ENCODE measurements around the gene RNF152.

Gene RNF152

GRCh38 chr18:61855449-61856378, 37.1 kb downstream of the RNF152 start:
- H3K9ac ChIP-seq (ENCODE audit: low read depth in 1 of 2, low read length in 2 of 2): no peak overlapping the region
- no peaks in the 10 kb centered on the region for H3K9me3 ChIP-seq (ENCODE audit: control insufficient read depth in 1 of 2, low read length in 2 of 2)
- no peaks in the 10 kb centered on the region for H3K36me3 ChIP-seq (ENCODE audit: control insufficient read depth in 1 of 2, insufficient read depth in 2 of 2, low read length in 2 of 2)
- no peaks in the 10 kb centered on the region for H3K4me1 ChIP-seq (ENCODE audit: control insufficient read depth in 1 of 2, insufficient read depth in 2 of 2, low read length in 2 of 2)
- no peaks in the 10 kb centered on the region for H3K27me3 ChIP-seq (ENCODE audit: control insufficient read depth in 1 of 2, insufficient read depth in 2 of 2, low read length in 2 of 2)
- no peak overlapping the region for H3K4me3 ChIP-seq (ENCODE audit: low read depth in 1 of 2, low read length in 2 of 2)
- H3K27ac ChIP-seq (ENCODE audit: low read depth, low read length): no peak overlapping the region

- no peaks in the 10 kb centered on the region for H3K4me1 ChIP-seq (ENCODE audit: control insufficient read depth in 1 of 2, insufficient read depth in 2 of 2, low read length in 2 of 2)
- H3K4me3 ChIP-seq (ENCODE audit: low read depth in 1 of 2, low read length in 2 of 2): no peak overlapping the region
- no peak overlapping the region for H3K27ac ChIP-seq (ENCODE audit: low read depth, low read length)
- no peak overlapping the region for H3K9ac ChIP-seq (ENCODE audit: low read depth in 1 of 2, low read length in 2 of 2)
- no peaks in the 10 kb centered on the region for H3K36me3 ChIP-seq (ENCODE audit: control insufficient read depth in 1 of 2, insufficient read depth in 2 of 2, low read length in 2 of 2)
- no peaks in the 10 kb centered on the region for H3K27me3 ChIP-seq (ENCODE audit: control insufficient read depth in 1 of 2, insufficient read depth in 2 of 2, low read length in 2 of 2)
- no peaks in the 10 kb centered on the region for H3K9me3 ChIP-seq (ENCODE audit: control insufficient read depth in 1 of 2, low read length in 2 of 2)
Observed at GRCh38 chr18:61854578-61855448, 38.0 kb downstream of the RNF152 start.

- Histone ChIP-seq H3K27me3 (ENCODE audit: control insufficient read depth in 1 of 2, insufficient read depth in 2 of 2, low read length in 2 of 2) (no peaks in the 10 kb centered on the region), H3K4me1 (ENCODE audit: control insufficient read depth in 1 of 2, insufficient read depth in 2 of 2, low read length in 2 of 2) (no peaks in the 10 kb centered on the region), H3K9me3 (ENCODE audit: control insufficient read depth in 1 of 2, low read length in 2 of 2) (no peaks in the 10 kb centered on the region), H3K27ac (ENCODE audit: low read depth, low read length) (no peak overlapping the region), H3K9ac (ENCODE audit: low read depth in 1 of 2, low read length in 2 of 2) (no peak overlapping the region), H3K36me3 (ENCODE audit: control insufficient read depth in 1 of 2, insufficient read depth in 2 of 2, low read length in 2 of 2) (no peaks in the 10 kb centered on the region), H3K4me3 (ENCODE audit: low read depth in 1 of 2, low read length in 2 of 2) (no peak overlapping the region)
Observed at GRCh38 chr18:61853855-61854254, 39.0 kb downstream of the RNF152 start.

GRCh38 chr18:61852496-61852895, 40.3 kb downstream of the RNF152 start:
- H3K9me3 ChIP-seq (ENCODE audit: control insufficient read depth in 1 of 2, low read length in 2 of 2): no peaks in the 10 kb centered on the region

GRCh38 chr18:61851940-61852451, 40.8 kb downstream of the RNF152 start:
- H3K27me3 ChIP-seq (ENCODE audit: control insufficient read depth in 1 of 2, insufficient read depth in 2 of 2, low read length in 2 of 2): no peaks in the 10 kb centered on the region
- no peaks in the 10 kb centered on the region for H3K9me3 ChIP-seq (ENCODE audit: control insufficient read depth in 1 of 2, low read length in 2 of 2)
- H3K36me3 ChIP-seq (ENCODE audit: control insufficient read depth in 1 of 2, insufficient read depth in 2 of 2, low read length in 2 of 2): no peaks in the 10 kb centered on the region
- no peak overlapping the region for H3K27ac ChIP-seq (ENCODE audit: low read depth, low read length)
- H3K4me1 ChIP-seq (ENCODE audit: control insufficient read depth in 1 of 2, insufficient read depth in 2 of 2, low read length in 2 of 2): no peaks in the 10 kb centered on the region
- no peak overlapping the region for H3K9ac ChIP-seq (ENCODE audit: low read depth in 1 of 2, low read length in 2 of 2)
- H3K4me3 ChIP-seq (ENCODE audit: low read depth in 1 of 2, low read length in 2 of 2): no peak overlapping the region

More at GRCh38 chr18:61852496-61852895, 40.3 kb downstream of the RNF152 start:
- Histone ChIP-seq H3K27me3 (ENCODE audit: control insufficient read depth in 1 of 2, insufficient read depth in 2 of 2, low read length in 2 of 2) (no peaks in the 10 kb centered on the region), H3K4me1 (ENCODE audit: control insufficient read depth in 1 of 2, insufficient read depth in 2 of 2, low read length in 2 of 2) (no peaks in the 10 kb centered on the region), H3K9ac (ENCODE audit: low read depth in 1 of 2, low read length in 2 of 2) (no peak overlapping the region), H3K4me3 (ENCODE audit: low read depth in 1 of 2, low read length in 2 of 2) (no peak overlapping the region), H3K36me3 (ENCODE audit: control insufficient read depth in 1 of 2, insufficient read depth in 2 of 2, low read length in 2 of 2) (no peaks in the 10 kb centered on the region), H3K27ac (ENCODE audit: low read depth, low read length) (no peak overlapping the region)

- H3K27me3 ChIP-seq (ENCODE audit: control insufficient read depth in 1 of 2, insufficient read depth in 2 of 2, low read length in 2 of 2): no peaks in the 10 kb centered on the region
- no peak overlapping the region for H3K27ac ChIP-seq (ENCODE audit: low read depth, low read length)
- H3K4me1 ChIP-seq (ENCODE audit: control insufficient read depth in 1 of 2, insufficient read depth in 2 of 2, low read length in 2 of 2): no peaks in the 10 kb centered on the region
- peaks cover 0 to 1% of the 10 kb centered on the region in 2 donors for H3K9me3 ChIP-seq (ENCODE audit: control insufficient read depth in 1 of 2, low read length in 2 of 2)
- H3K9ac ChIP-seq (ENCODE audit: low read depth in 1 of 2, low read length in 2 of 2): no peak overlapping the region
- no peaks in the 10 kb centered on the region for H3K36me3 ChIP-seq (ENCODE audit: control insufficient read depth in 1 of 2, insufficient read depth in 2 of 2, low read length in 2 of 2)
- no peak overlapping the region for H3K4me3 ChIP-seq (ENCODE audit: low read depth in 1 of 2, low read length in 2 of 2)
Observed at GRCh38 chr18:61851279-61851678, 41.5 kb downstream of the RNF152 start.

GRCh38 chr18:61850756-61851155, 42.1 kb downstream of the RNF152 start:
- Histone ChIP-seq H3K4me3 (ENCODE audit: low read depth in 1 of 2, low read length in 2 of 2) (no peak overlapping the region), H3K36me3 (ENCODE audit: control insufficient read depth in 1 of 2, insufficient read depth in 2 of 2, low read length in 2 of 2) (no peaks in the 10 kb centered on the region), H3K27ac (ENCODE audit: low read depth, low read length) (no peak overlapping the region), H3K27me3 (ENCODE audit: control insufficient read depth in 1 of 2, insufficient read depth in 2 of 2, low read length in 2 of 2) (no peaks in the 10 kb centered on the region), H3K9ac (ENCODE audit: low read depth in 1 of 2, low read length in 2 of 2) (no peak overlapping the region), H3K9me3 (ENCODE audit: control insufficient read depth in 1 of 2, low read length in 2 of 2) (peaks cover 1 to 6% of the 10 kb centered on the region in 2 donors), H3K4me1 (ENCODE audit: control insufficient read depth in 1 of 2, insufficient read depth in 2 of 2, low read length in 2 of 2) (no peaks in the 10 kb centered on the region)

- Histone ChIP-seq H3K9me3 (ENCODE audit: control insufficient read depth in 1 of 2, low read length in 2 of 2) (peaks cover 2 to 9% of the 10 kb centered on the region in 2 donors), H3K4me1 (ENCODE audit: control insufficient read depth in 1 of 2, insufficient read depth in 2 of 2, low read length in 2 of 2) (no peaks in the 10 kb centered on the region)
Observed at GRCh38 chr18:61847164-61847791, 45.5 kb downstream of the RNF152 start.

GRCh38 chr18:61845197-61845596, 47.6 kb downstream of the RNF152 start:
- Histone ChIP-seq H3K27ac (ENCODE audit: low read depth, low read length) (no peak overlapping the region), H3K4me1 (ENCODE audit: control insufficient read depth in 1 of 2, insufficient read depth in 2 of 2, low read length in 2 of 2) (no peaks in the 10 kb centered on the region)

More at GRCh38 chr18:61847164-61847791, 45.5 kb downstream of the RNF152 start:
- Histone ChIP-seq H3K27me3 (ENCODE audit: control insufficient read depth in 1 of 2, insufficient read depth in 2 of 2, low read length in 2 of 2) (no peaks in the 10 kb centered on the region), H3K4me3 (ENCODE audit: low read depth in 1 of 2, low read length in 2 of 2) (no peak overlapping the region), H3K27ac (ENCODE audit: low read depth, low read length) (no peak overlapping the region), H3K36me3 (ENCODE audit: control insufficient read depth in 1 of 2, insufficient read depth in 2 of 2, low read length in 2 of 2) (no peaks in the 10 kb centered on the region), H3K9ac (ENCODE audit: low read depth in 1 of 2, low read length in 2 of 2) (no peak overlapping the region)

More at GRCh38 chr18:61845197-61845596, 47.6 kb downstream of the RNF152 start:
- Histone ChIP-seq H3K9ac (ENCODE audit: low read depth in 1 of 2, low read length in 2 of 2) (no peak overlapping the region), H3K4me3 (ENCODE audit: low read depth in 1 of 2, low read length in 2 of 2) (no peak overlapping the region), H3K27me3 (ENCODE audit: control insufficient read depth in 1 of 2, insufficient read depth in 2 of 2, low read length in 2 of 2) (no peaks in the 10 kb centered on the region), H3K36me3 (ENCODE audit: control insufficient read depth in 1 of 2, insufficient read depth in 2 of 2, low read length in 2 of 2) (no peaks in the 10 kb centered on the region), H3K9me3 (ENCODE audit: control insufficient read depth in 1 of 2, low read length in 2 of 2) (peaks cover 2 to 9% of the 10 kb centered on the region in 2 donors)
